HG02870 (cell line): ENCODE data around the gene NLRP11.
A peak's percentile ranks its signal among the peaks of the same experiment; 100 is the strongest.

Experiments
- ATAC-seq: cut with Tn5 transposase; IDR thresholded peaks from one replicate; pipeline ENCODE4 v1.9.1; 2021; ENCODE audit warnings: mild to moderate bottlenecking, moderate library complexity; ENCODE audit not compliant: unreplicated experiment

The NLRP11 gene

DNA sequence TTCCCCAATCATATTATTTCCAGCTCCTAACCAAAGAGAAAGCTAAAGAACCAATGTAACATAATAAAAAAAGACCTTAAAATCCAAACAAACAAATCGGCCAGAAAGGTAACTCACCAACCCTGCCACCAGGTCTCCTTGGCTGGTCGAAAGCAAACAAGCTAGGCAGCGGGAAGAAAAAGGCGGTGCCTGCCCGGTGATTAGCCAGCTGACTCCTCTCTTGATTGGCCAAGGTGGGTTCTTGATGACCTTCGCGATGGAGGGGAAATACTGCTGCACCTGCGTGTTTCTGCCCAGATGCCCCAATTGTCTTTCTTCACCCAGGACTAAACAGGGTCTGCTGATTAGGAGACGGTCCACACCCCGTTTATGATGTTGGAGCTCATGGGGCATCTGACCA lies at the start of gene NLRP11:
Gene NLRP11 (minus strand): TSS at position 154 of the 400 bp plus-strand sequence. CDS start 13,825 bp downstream, outside the sequence.
- no peak for ATAC-seq

DNA sequence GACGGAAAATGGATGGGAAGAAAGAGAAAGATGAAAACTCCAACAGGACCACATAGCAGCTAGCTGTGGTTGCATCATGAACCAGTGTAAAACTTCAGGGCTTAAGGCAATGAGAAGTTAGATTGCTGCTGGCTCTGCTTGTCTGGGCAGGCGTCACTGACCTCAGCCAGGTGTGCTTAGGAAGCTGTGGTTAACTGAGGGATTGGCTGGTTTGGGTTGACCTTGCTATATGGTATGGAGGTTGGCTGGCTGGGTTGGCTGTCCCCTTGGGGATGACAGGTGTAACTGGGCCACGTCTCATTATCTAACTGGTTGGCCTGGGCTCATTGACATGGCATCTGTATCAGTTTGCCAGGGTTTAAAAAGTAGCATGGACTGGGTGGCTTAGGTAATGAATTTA lies 45.4 kb upstream of the NLRP11 start:
- no peak for ATAC-seq

DNA sequence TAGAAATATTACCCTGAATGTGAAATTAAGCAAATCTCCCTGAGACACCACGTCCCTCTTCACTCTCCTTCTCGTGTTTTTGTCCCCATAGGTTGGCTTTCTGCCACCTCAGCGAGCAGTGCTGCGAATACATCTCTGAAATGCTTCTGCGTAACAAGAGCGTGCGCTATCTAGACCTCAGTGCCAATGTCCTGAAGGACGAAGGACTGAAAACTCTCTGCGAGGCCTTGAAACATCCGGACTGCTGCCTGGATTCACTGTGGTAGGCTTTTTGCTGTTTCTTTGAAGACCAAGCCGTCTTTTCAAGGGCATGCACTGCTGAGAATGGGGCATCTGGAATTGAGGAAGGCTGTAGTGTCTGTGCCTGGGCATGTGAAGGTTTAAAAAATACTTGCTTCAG lies 38.9 kb upstream of the NLRP11 start:
- no peak for ATAC-seq

DNA sequence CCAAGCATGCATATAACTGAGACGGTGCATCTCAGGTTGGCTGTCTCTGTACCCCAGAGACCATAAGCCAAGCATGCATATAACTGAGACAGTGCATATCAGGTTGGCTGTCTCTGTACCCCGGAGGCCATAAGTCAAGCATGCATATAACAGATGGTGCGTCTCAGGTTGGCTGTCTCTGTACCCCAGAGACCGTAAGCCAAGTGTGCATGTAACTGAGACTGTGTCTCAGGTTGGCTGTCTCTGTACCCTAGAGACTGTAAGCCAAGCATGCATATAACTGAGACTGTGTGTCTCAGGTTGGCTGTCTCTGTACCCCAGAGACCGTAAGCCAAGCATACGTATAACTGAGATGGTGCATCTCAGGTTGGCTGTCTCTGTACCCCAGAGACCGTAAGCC lies 35.3 kb upstream of the NLRP11 start:
- no peak for ATAC-seq

DNA sequence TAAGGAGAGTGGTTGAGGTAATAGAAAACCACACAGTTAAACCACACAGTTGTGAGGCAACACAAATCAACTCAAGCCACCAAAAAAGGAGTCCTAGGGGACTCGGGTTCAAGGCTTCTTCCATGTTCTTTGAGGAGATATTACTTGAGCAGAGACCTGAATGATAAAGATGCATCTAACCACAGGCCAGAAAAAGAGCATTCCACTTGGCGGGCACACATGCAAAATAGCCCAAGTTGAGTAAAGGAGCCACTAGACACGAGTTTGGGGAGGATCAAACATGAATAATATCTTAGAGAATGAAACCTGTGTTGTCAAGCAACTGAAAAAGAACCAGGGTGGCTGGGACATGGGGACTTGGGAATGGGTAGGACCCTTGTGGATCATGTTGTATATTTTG lies 34.7 kb upstream of the NLRP11 start:
- ATAC-seq = no peak

DNA sequence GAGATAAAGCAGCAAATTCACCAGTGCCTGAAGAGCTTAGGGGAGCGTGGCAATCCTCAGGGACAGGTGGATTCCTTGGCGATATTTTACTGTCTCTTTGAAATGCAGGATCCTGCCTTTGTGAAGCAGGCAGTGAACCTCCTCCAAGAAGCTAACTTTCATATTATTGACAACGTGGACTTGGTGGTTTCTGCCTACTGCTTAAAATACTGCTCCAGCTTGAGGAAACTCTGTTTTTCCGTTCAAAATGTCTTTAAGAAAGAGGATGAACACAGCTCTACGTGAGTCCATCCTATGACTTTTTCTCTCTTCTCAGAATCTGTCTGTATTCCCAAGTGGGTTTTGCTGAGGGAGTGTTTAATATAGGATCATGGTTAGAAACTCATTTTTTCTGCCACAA lies 27.2 kb upstream of the NLRP11 start:
- ATAC-seq = no peak

DNA sequence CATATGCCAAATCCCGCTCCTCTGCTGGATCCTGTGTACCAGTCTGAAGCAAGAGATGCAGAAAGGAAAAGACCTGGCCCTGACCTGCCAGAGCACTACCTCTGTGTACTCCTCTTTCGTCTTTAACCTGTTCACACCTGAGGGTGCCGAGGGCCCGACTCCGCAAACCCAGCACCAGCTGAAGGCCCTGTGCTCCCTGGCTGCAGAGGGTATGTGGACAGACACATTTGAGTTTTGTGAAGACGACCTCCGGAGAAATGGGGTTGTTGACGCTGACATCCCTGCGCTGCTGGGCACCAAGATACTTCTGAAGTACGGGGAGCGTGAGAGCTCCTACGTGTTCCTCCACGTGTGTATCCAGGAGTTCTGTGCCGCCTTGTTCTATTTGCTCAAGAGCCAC lies 26.6 kb upstream of the NLRP11 start:
- ATAC-seq = no peak

DNA sequence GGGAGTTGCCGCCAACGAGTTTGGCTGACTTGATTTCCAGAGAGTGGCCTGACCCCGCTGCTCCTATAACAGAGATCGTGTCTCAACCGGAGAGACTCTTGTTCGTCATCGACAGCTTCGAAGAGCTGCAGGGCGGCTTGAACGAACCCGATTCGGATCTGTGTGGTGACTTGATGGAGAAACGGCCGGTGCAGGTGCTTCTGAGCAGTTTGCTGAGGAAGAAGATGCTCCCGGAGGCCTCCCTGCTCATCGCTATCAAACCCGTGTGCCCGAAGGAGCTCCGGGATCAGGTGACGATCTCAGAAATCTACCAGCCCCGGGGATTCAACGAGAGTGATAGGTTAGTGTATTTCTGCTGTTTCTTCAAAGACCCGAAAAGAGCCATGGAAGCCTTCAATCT lies 26.2 kb upstream of the NLRP11 start:
- ATAC-seq = no peak

DNA sequence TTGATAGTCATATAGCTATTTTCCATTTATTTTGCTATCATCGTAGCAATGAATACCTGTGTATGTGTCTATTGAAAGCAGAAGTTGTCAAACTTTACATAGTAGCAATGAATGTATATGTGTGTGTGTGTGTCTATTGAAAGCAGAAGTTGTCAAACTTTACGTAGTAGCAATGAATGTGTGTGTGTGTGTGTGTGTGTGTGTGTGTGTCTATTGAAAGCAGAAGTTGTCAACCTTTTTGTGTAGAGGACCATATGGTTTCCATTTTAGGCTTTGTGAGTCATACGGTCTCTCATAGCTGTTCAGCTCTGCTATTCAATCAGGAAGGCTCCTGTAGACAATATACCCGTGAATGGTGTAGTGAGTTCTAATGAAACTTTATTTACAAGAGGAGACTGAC lies 25.4 kb upstream of the NLRP11 start:
- no peak for ATAC-seq

DNA sequence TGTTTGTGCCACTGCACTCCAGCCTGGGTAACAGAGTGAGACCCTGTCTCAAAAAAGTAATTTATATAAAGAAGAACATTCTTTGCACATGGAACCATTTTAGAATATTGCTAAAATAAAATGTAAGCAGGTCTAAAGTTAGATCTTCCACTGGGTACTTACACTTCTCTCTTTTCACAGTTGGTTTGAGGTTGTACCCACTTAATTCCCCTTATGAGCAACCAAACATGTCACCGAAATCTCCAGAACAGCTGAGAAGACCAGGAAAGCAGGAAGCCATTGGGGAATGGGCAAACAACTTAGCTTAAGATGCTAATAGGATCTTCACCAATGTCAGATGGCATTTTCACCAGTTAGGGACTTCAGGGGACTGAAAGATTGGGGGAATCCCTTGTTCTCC lies 23.4 kb upstream of the NLRP11 start:
- no peak for ATAC-seq

DNA sequence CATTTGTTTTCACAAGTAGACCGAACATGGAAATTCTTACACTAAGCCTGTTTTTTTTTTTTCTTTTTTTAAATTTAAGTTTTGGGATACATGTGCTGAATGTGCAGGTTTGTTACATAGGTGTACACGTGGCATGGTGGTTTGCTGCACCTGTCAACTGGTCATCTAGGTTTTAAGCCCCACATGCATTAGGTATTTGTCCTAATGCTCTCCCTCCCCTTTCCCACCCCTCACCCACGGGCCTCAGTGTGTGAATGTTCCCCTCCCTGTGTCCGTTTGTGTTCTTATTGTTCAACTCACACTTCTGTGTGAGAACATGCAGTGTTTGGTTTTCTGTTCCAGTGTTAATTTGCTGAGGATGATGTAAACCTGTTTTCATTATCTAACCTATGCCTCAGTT lies 7.1 kb upstream of the NLRP11 start:
- no peak for ATAC-seq

DNA sequence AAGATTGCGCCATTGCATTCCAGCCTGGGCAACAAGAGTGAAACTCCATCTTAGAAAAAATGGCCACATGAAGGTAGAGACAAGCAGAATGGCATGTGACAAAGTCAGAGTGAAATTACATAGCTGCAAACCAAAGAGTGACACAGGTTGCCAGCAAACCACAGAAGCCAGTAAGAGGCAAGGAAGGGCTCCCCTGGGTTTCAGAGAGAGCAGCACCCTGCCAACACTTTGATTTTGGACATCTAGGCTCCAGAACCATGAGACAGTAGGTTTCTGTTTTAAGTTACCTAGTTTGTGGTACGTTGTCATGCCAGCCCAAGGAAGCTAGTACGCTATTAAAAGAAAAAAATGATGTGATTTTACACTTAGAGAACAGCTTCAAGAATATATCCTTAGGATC lies 6.5 kb upstream of the NLRP11 start:
- no peak for ATAC-seq

DNA sequence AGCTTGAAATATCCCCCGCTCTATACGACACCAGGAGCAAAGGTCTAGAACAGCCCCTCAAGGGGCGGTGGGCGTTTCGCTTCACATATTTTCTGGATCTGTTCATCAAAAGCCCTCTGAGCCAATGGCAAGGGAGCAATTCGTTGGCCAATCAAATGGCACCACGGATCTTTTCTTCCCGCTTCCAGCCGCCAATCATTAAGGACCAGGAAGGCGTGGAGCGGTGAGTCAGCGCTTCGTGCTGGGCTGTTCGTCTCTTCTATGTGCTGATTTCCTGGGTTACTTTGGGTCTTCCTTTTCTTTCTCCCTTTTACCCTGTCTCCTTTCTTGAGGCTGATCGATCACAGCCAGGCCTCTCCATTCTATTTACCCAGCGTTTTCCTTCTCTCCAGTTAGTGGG lies 4.5 kb upstream of the NLRP11 start, which contains the start of gene NLRP4:
Gene NLRP4 (plus strand): TSS at position 201 of the 400 bp plus-strand sequence. CDS start 15,541 bp downstream, outside the sequence.
- no peak for ATAC-seq

DNA sequence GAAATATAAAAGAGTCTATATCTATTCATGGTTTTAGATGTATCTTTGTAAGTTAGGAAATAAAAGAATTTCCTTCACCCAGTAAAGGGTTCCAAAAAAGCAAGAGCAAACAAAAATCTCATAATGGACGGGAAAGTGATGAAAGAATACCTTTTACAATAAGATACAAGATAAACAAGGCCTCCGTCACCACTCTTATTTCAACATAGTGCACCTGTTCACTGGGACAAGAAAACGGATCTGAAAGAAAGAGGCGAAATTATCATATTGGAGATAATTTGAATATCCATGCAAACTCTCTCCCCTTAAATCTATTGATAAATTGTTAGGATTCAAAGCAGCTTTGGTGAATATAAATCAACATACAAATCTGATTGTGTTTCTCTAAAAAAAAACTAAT lies 877 bp upstream of the NLRP11 start:
- no peak for ATAC-seq

DNA sequence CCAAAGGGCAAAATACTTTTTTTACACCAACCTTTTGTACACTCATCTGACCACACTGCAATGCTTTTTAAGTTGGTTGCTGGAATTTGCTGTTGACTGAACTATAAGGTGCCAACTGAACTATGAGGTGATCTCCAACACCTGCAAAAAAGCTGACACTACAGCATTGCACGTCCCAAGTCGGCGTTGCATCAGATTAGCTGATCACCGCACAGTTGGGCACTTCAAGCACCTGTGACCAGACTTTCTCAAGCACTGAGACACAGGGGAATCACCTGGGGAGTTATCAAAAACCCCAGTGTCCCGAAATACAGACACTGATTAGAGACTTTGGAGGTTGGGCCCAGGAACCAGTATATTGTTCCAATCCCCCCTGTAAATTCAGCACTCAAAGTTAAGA lies 1.1 kb downstream of the NLRP11 start:
- ATAC-seq = no peak

DNA sequence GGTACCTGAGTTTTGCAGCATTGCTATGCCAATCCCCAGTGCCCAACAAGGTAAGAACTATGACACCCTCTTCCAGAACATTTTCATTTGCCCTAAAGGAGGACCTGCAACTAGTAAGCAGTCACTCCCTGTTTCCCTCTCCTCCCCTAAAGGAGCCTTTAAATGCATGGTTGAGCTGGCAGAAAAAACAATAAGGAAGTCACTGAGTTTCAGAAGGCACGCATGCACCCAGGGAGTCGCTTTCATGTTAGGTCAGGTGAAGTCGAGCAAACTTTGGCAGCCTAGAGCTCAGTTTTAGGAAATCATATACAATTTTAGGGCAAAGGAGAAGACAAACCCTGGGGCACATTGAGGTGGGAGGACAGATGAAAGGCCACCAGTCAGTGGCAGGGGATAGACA lies 11.8 kb downstream of the NLRP11 start:
- ATAC-seq = no peak

DNA sequence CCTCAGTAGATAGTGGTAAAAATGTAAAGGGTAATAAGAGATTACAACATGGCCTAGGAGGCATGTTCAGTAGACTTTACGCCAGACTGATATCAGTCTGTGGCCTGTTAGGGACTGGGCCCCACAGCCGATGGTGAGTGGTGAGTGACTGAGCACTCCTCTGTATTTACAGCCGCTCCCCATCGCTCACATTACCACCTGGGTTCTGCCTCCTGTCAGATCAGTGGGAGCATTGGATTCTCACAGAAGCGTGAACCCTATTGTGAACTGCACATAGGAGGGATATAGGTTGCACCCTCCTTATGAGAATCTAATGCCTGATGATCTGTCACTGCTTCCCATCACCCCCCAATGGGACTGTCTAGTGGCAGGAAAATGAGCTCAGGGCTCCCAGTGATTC lies 17.9 kb downstream of the NLRP11 start:
- no peak for ATAC-seq

DNA sequence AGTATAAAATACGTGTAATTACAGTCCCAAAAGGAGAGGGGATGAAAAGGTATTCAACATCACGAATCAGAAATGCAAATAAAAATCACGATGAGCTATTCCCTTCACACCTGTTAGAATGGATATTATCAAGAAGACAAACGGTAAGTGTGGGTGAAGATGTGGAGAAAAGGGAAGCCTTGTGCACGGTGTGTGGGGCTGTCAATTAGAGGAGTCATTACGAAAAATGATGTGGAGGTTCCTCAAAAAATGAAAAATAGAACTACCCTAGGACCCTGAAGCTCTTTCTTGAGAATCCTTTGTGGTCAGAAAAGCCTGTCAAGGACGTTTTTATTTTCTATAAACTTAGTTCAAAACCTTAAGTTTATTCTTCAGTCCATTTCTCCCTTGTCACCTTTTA lies 19.4 kb downstream of the NLRP11 start:
- no peak for ATAC-seq

DNA sequence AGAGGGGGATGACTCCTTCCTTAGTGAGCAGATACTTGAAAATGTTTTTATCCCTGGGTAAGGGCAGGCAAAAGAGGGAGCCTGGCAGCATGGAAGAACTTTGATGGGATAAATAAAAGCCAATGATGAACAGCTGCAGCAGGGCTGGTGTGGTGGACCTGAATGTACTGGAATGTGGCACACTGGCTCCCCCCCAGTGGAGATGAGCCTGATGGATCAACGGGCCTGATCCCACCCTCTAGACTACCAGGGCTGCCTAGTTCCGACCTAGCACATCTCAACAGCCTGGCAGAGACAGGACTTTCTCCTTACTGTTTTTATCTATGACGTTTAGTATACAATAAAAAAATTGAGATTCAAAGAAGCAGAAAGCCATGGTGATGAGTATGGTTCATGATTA lies 20.5 kb downstream of the NLRP11 start:
- ATAC-seq = no peak

DNA sequence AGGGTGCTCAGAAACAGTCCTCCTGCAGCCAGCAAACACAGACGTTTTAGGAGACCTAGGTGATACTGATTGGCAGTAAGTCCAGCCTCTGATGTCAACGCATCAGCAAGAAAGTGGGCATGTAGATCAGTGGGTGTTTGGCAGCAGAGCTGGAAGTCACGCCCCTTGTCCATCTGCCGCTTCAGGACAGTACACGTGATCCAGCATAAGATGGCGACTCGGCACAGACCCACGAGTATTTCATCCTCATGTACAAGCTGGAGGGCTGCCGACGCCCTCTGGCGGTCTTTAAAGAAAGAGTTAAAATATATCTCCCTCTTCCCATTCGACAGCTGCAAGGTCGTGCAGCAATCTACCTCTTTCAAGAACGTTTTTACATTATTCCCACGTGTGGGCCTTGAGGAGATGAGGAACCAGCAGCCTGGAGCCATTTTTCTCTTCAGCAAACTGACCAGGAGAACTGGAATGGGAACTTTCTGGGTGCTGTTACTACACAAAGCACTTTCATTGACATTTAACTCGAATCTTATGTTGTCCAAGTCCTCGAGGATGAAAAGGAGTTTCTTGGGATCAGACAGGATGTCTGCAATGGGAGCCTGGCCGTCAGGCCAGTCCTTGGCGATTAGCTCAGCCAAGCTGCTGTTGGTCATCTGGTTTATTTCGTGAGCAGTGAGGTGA lies 22.3 kb downstream of the NLRP11 start:
- ATAC-seq = peak; percentile 54

DNA sequence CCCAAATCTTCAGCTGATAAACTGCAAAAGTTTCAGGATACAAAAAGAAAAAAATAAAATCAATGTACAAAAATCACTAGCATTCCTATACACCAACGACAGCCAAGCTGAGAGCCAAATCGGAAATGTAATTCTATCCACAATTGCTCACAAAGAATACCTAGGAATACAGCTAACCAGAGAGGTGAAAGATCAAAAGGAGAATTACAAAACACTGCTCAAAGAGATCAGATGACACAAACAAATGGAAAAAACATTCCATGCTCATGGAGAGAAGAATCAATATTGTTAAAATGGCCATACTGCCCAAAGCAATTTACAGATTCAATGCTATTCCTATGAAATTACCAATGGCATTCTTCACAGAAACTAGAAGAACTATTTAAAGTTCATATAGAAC lies 29.5 kb downstream of the NLRP11 start:
- no peak for ATAC-seq

DNA sequence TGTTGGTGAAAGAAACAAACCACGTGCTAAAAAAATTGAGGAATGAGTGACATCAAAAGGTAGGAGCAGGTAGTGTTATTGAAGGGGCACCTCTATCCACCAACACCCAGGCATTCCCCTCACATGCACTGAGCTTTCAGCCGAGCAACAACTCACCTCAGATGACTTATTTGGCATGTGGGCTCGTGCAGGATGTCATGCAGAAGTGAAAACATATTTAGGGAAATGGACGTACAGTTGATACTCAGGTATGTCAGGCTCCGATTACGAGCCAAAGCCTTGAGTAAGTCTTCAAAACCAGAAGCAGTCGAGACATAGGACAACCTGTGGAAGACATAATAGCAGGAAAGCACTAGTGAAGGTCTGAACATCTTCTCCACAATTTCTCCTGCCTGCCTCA lies 30.4 kb downstream of the NLRP11 start:
- no peak for ATAC-seq

DNA sequence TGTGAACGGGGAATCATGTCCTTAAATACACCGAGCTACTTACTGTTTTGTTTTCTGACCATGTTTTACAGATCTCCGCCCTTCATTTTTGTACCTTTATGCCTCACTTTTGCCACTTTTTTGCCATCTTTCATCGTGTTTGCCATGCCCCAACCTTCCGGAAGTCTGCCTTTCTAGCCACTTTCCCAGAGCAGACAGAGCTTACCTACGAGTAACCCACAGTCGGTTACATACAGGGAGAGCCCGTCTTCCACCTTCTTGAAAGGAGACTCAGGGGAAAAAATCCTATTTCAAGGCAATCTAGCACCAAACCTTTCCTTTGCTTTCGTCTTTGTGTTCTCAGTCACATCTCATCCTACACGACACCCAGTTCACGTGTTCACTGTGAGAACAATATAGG lies 36.8 kb downstream of the NLRP11 start:
- ATAC-seq = no peak
